Suppressor macrophage treated with lipopolysaccharide for 4 hours (primary cell): ENCODE measurements around the gene IFI27L2.

Experiments used
- DNase-seq: peaks from one replicate; pipeline ENCODE4 v3.0.0-alpha.2; 2020

The IFI27L2 gene

GRCh38 chr14:94121485-94121884, 7.9 kb downstream of the IFI27L2 start:
- no peak for DNase-seq

- no peak for DNase-seq
Observed at GRCh38 chr14:94120667-94121340, 8.6 kb downstream of the IFI27L2 start.

DNA sequence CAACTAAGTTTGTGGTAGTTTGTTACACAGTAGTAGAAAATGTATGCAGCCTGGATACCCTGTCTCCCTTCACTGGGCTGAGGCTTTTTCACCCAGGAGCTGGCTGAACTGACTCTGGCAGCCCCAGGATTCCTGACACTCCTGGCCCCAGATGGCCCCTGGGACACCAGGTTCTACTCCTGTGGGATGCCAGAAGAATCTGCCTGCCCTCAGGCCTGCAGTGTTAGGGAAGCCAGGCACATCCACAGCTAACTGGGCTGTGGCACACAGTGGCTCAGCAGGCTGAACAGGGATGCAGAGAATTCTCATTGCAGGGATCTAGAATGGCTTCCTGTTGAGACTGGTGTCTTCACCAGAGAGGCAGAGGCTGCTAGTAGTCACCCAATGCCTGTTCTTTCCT, 10.3 kb downstream of the IFI27L2 start:
- no peak for DNase-seq

- DNase-seq = no peak
Observed at GRCh38 chr14:94117856-94118255, 11.5 kb downstream of the IFI27L2 start.

GRCh38 chr14:94116701-94117100, 12.7 kb downstream of the IFI27L2 start:
- no peak for DNase-seq

DNA sequence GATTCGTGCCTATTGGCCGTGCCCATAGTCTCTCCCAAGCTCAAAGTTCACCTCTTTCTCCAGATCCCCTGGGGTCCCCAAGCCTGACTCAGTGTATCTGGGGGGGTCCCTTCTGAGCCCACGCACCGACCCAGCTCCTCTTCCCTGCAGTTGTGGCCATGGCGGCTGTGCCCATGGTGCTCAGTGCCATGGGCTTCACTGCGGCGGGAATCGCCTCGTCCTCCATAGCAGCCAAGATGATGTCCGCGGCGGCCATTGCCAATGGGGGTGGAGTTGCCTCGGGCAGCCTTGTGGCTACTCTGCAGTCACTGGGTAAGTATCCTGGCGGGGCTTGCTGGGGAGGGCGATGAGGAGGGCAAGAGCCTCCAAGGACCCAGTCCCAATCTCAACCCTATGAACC, 13.8 kb downstream of the IFI27L2 start:
- DNase-seq = no peak

DNA sequence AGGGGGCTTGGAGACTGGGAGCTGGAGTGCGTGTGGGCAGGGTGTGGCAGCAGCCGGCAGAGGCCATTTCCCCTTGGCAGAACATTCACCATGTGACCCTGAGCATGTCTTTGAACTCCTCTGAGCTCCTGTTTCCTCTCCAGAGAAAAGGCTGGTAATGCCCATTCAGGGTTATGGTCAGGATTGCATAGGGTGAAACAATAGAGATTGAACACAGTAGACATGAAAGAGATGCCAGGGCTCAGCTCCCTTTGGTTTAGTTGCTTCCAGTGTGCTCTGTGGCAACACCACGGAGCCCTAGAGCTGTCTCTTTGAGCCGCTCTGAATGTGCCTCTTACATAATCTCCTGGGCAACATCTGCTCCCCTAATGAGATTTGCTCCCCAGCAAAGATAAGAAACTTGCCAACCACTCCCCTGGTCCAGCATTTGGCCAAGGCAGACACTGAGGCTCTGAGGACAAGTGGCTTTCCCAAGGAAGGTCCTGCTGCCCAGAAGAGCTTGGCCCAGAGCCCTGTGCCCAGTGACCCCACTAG, 14.3 kb downstream of the IFI27L2 start:
- peak; percentile 31 for DNase-seq

DNA sequence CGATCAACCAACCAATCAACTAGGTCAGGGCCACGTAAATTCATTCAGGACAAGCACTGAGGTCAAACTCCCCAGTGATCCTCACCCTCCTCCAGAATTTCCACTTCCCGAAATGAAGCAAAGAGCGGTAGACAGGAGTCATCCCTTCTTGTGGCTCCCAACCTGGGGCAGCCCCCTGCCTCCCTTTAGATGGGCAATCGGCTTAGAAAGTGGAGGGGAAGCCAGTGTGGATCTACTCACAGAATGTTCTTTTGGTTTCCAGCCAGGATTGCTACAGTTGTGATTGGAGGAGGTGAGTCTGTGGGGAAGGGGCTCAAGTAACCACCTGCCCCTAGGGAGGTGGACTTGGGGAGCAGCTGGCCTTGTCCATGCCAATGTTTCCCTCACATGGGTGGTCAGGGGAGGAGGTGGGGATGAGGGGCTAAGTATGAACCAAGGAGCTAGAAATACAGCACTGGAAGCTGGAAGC, 14.8 kb downstream of the IFI27L2 start:
- no peak for DNase-seq

- no peak for DNase-seq
Observed at GRCh38 chr14:94113908-94114588, 15.4 kb downstream of the IFI27L2 start.

DNA sequence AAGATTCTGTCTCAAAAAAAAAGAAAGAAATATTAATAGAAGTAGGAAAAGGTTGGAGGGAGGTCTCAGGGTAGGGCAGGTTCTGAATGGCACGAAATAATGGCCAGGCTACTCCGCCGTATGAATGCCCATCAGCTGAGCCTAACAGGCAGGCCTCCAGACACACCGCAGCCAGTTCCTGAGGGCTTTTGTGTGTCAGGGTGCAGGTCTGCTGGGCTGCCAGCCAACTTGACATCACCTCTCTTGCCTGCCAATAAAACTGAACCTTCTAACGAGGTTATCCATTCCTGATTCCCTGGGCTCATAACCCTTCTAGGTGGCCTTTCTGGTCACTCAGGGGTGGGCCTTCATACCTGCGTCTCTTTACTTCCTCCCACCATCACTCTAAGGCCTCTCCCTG, 15.9 kb downstream of the IFI27L2 start:
- no peak for DNase-seq

DNA sequence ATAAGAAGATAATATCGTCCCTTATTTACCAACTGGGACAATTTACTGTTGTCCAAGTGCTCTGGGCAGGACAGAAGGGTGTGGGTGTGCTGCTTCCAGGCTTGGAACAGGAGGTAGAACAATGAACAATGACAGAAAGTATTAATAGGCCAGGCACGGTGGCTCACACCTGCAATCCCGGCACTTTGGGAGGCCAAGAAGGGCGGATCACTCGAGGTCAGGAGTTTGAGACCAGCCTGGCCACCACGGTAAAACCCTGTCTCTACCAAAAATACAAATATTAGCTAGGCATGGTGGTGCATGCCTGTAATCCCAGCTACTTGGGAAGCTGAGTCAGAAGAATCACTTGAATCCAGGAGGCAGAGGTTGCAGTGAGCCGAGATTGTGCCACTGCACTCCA, 16.3 kb downstream of the IFI27L2 start:
- no peak for DNase-seq

DNA sequence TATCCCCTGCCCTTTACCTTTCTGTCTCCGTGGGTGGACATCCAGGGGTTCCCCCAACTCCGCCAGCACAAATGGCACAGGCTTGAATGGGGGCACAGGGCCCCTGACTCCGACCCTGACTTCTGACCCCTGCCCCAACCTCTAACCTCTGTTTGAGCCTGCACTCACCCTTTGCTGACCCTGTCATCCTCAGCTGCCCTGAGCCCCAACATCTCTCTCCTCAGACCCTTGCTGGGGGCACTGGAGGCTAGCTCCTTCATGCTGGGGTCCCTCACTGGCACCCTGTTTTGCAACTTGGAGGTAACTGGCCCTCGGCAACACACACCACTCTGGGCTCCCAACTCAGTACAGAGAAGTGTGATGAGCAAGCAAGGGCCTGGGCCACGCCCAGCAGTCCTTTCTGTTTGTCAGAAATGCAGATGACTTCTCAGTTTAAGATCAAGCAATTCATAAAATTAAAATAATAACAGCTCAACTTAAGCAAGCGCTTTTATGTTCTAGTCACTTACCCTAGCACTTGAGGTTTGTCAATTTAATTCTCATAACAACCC, 16.8 kb downstream of the IFI27L2 start:
- DNase-seq = no peak

DNA sequence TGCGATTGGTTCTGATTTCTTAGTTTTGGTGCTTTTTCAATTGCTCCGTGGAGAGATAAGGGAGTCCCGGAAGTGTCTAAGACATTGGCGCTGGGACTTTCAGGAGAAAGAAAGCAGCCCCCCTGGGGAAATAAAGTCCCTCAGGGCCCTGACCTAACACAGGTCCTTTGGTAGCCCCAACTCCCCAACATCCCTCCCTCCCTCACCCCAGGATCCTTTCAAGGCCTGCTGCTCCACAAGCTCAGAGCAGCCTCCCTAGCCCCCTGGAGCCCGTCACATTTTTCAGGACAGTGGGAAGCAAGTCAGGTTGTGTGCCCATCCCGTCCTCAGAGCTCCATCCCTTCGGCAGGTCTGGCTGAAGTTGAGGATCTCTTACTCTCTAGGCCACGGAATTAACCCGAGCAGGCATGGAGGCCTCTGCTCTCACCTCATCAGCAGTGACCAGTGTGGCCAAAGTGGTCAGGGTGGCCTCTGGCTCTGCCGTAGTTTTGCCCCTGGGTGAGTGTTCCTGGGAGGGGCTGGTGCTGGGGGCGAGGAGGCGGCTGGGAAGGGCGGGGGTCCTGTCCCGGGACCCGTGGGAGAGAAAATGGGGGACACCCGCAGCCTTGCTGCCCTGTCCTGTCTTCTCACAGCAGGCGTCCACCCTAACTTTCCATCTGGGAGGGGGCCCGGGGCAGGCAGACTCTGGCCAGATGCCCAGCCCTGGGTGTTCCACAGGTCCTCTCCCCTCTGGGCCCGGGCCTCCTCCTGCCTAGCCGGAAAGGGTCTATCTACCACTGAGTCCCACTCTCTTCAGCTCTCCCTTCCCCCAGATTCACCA, 17.9 kb downstream of the IFI27L2 start:
- DNase-seq = no peak

GRCh38 chr14:94110552-94111181, 18.7 kb downstream of the IFI27L2 start, which contains the start of gene IFI27:
IFI27 (plus strand) TSS chr14:94110736.
- DNase-seq = peak; percentile 79

DNA sequence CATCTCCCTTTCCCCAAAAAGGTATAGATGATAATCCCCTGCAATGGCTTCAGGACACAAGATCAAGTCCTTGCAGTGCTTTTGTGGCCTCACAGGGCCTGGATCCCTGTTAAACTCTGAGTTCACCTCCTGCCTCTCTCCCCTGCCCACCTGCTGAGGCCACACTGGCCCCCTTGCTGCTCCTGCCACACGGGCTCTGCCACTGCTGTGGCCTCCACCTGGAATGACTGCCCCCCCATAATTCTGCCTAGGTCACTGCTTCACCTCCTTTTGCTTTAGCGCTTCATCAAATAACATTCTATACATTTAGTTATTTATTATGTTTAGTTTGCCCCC, 19.5 kb downstream of the IFI27L2 start:
- DNase-seq = no peak

GRCh38 chr14:94104731-94105130, 24.7 kb downstream of the IFI27L2 start:
- DNase-seq = no peak

DNA sequence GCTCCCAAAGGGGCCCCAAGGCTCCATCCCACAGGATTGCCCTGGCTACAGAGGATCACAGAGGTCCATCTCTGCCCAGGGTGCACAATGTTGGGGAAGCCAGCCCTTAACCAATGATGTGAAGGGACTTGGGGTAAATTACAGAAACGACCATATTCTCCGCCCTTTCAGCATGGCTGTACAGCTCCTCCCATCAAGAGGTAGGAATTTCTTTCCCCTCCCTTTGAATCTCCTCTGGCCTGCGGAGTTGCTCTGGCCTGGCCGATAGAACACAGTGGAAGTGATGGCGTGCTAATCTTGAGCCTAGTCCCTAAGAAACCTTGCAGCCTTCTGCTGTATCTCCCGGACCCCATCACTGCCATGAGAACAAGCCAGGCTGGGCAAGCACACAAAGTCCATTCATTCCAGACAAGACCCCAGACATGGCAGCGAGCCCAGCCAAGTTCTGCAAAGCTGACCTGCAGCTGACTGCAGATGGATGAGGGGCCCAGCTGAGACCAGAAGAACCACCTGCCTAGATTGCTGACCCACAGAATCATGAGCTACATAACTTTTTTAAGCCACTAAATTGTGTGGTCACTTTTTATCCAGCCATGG, 25.8 kb downstream of the IFI27L2 start:
- no peak for DNase-seq

DNA sequence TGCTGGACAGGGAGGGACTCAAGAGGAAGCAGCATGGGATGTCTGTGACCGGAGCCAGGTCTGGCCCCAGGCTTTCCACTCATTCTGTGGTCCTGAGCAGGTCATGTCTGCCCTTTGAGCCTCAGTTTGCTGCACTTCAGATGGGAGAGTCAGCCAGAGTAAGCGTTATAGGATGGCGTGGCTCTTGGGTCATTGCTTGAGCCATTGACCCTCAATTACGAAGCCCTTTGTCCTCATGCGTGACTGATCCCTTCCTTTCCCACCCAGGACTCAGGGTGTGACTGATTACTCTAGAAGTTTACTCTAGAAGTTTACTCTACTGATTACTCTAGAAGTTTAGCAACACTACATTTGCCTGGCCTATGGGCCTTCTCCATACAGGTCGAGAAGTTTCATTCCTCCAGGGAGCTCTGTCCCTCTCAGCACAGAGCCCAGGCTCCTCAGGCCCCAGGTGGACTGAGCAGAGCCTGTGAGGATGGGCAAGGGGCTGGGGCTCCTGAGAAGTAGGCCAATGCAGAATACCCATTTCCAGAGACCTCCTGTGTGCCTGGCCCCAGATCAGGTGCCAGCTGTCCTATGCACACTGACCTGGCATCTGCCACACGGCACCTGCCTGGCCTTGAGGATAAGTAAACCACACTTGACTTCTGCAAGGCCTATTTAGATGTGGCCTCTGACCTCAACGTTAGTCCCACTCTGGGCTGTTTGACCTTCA, 26.5 kb downstream of the IFI27L2 start:
- DNase-seq = no peak

DNA sequence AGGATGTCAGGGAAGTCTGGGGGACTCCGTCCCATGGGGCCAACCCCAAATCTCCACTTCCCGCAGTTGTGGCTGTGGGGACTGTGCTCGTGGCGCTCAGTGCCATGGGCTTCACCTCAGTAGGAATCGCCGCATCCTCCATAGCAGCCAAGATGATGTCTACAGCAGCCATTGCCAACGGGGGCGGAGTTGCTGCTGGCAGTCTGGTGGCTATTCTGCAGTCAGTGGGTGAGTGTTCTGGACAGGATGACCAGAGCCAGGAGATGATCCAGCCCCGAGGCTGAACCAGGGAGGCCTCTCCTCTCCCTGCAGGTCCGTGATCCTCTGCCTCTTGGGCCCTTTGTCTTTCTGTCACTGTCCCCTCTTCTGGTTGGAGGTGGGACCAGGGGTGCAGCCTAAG, 27.7 kb downstream of the IFI27L2 start:
- no peak for DNase-seq

DNA sequence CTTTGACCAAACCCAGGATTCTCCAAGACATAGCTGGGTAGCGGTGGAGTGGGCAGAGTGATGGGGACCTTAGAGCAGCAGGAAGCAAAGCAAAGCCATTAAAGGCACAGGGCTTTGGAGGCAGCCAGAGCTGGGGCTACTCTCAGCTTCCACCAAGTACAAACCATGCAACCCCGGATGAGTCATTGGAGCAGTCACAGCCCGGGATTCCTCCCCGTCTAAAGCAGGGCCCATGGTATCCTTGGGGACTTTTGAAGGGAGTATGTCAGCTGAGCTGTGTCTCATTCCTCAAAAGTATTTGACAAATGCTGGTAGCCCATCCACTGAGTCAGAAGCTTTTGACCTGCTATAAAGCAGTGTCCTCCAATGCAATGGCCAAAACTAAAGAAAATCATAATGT, 28.6 kb downstream of the IFI27L2 start:
- DNase-seq = no peak

- DNase-seq = no peak
Observed at GRCh38 chr14:94099006-94099405, 30.4 kb downstream of the IFI27L2 start.
